GM19099 (cell line): ENCODE data around the gene RPS26.

Experiments used
- POLR2A ChIP-seq: IDR thresholded peaks from 3 replicates; pipeline ENCODE4 v1.6.1; 2011; ENCODE audit warnings: low read depth; ENCODE audit not compliant: insufficient read length; ENCODE audit errors: extremely low read depth

Gene RPS26

GRCh38 chr12:56041552-56042429 lies at the start of gene RPS26:
RPS26 (plus strand) TSS chr12:56041918; CDS start chr12:56042167, 249 bp downstream.
- TF ChIP-seq POLR2A, result peak; percentile 99

GRCh38 chr12:55993230-55993853 lies 48.4 kb upstream of the RPS26 start:
- TF ChIP-seq POLR2A, result no peak

GRCh38 chr12:55995366-55995765 lies 46.4 kb upstream of the RPS26 start:
- TF ChIP-seq POLR2A, result no peak

GRCh38 chr12:55996201-55996714 lies 45.5 kb upstream of the RPS26 start:
- TF ChIP-seq POLR2A, result no peak

GRCh38 chr12:55996715-55997534 lies 44.8 kb upstream of the RPS26 start, which contains the start of gene SUOX:
SUOX (plus strand) TSS chr12:55997276; CDS start chr12:56002222, 4,946 bp downstream.
- peak; percentile 61 for TF ChIP-seq POLR2A

- TF ChIP-seq POLR2A, result no peak
Observed at GRCh38 chr12:55997535-55997859, 44.2 kb upstream of the RPS26 start.

GRCh38 chr12:56001487-56002100 lies 40.1 kb upstream of the RPS26 start:
- TF ChIP-seq POLR2A, result no peak

GRCh38 chr12:56004211-56004610 lies 37.5 kb upstream of the RPS26 start:
- no peak for TF ChIP-seq POLR2A

GRCh38 chr12:56007564-56008559 lies 33.9 kb upstream of the RPS26 start:
- peak; percentile 4 for TF ChIP-seq POLR2A

GRCh38 chr12:56010111-56010570 lies 31.6 kb upstream of the RPS26 start:
- no peak for TF ChIP-seq POLR2A

- TF ChIP-seq POLR2A, result no peak
Observed at GRCh38 chr12:56011509-56012090, 30.1 kb upstream of the RPS26 start.

- TF ChIP-seq POLR2A, result no peak
Observed at GRCh38 chr12:56013482-56013881, 28.2 kb upstream of the RPS26 start.

- no peak for TF ChIP-seq POLR2A
Observed at GRCh38 chr12:56014205-56014604, 27.5 kb upstream of the RPS26 start.
